NK-92 treated with Interleukin-12 subunit alpha and Interleukin-12 subunit beta, amount 100 ng/mL, for 24 hours (cell line): Measurements from ENCODE around the gene DOCK11.

Experiments
- DNase-seq: peaks from one replicate; lab custom pipeline; 2025; lab: John Stamatoyannopoulos, UW

The DOCK11 gene

DNA sequence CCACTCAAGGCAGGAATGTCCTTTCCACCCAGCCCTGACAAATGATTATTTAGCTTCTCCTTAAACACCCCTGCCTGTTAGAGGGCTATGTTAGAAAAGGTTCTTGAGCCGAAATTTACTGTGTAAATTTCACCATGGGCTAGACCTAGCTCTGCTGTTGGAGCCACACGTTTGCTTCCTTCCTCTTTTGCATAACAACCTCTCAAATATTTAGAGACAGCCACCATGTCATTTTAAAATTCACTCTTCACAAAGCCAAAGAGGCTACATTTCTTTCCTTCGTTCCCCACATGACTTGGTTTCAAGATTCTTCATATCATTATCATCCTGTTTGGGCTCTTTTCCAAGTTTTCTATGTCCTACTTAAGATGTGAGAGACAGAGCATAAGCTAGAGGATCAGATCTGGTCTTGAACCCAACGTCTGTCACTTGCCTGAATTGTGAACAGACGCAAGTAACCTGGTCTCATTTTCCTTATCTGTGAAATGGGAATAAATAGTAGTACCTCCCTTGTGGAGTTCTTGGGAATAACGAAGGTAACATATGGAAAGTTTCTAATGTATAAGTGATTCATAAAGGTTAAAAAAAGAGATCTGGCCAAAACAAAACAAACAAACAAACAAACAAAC is 6.7 kb downstream of the DOCK11 start:
- DNase-seq, result no peak

DNA sequence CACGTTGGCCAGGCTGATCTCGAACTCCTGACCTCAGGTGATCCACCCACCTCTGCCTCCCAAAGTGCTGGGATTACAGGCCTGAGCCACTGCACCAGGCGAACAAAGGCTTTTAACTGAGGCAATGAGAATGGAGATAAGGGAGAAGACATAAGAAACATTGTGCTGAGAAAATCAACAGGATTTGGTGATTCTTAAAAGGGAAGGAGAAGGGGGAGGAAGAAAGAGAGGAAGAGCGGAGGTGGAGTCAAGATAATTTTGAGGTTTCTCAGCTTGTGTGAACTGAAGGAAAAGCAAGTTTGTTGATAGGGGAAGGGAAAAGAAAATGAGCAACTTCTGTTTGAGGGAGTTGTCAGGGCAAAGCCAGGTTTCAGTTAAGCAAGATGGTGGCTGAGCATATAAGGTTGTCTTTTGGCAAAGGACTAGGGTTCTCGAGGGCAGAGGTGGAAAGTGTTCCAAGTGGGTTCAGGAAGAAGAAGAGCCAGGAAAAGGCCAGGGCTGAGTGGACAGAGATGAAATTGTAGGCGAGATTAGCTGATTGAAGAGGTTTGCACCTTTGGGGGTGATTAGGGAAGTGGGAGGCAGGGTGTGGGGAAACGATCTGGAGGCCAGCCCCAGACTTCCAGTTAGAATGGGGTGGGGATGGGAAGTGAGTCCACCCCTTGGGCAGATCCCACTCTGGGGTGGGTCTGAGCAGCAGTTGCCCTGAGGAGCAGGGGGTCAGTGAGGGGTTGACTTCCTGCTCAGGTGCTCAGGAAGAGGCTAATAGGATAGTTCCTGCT is 7.8 kb downstream of the DOCK11 start:
- DNase-seq, result no peak

DNA sequence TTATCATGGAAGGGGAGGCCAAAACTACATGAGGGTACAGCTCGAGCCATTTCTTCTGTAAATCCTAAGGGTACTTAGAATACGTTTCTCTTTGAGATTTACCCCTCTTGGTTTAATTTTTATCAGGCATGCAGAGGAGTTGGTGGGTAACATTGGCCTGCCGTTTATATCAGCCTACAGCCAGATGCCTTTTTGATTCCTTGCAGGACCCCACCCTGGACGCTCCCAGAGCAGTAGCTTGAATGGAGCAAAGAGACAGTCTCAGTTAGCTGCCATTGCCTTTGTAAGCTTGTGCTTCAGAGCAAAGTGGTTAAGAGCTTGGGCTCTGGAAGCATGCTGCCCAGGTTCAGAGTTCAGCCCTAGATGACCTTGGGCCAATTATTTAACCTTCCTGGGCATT is 9.0 kb downstream of the DOCK11 start:
- no peak for DNase-seq

DNA sequence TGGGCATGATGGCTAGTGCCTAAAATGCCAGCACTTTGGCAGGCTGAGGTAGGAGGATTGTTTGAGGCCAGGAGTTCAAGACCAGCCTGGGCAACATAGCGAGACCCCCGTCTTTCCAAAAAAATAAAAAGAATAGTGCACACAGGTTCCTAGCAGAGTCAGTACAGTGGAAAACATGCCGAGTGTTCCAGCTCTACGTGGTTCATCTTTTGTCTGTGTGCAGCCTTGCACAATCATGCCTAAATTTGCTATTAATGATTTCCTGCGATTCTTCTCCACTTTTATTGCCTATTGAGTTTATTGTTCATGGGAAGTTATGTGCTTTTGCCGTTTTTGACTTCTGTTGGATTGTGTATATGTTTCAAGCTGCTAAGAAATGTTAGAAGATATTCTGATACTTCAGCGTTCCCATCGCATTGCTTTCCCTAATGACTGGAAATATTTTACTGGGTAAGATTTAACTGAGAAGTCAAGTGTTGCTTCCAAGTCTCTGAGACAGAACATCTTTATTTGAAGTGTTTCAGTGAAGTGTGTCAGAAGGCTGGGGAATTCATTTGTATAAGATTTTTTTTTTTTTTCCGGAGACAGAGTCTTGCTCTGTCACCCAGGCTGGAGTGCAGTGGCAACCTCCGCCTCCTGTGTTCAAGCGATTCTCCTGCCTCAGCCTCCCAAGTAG is 11.3 kb downstream of the DOCK11 start:
- no peak for DNase-seq

DNA sequence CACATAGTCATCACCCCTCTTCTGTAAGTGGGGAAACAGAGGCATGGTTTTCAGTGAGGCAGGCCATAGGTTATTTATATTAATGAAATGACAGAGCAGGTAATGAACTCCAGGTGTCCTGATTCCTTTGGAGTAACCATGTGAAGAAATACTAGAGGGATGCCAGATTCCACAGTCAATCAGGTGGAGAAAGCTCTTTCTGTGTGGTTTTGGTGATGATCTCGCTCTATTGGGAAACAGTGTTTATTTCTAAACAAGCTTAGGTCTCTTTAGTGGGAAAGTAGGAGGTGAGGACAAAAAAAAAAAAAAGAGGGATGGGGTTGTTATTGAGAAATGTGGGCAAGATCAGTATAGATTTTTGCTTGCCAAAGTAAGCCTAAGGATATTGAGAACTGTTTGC is 12.2 kb downstream of the DOCK11 start:
- no peak for DNase-seq

DNA sequence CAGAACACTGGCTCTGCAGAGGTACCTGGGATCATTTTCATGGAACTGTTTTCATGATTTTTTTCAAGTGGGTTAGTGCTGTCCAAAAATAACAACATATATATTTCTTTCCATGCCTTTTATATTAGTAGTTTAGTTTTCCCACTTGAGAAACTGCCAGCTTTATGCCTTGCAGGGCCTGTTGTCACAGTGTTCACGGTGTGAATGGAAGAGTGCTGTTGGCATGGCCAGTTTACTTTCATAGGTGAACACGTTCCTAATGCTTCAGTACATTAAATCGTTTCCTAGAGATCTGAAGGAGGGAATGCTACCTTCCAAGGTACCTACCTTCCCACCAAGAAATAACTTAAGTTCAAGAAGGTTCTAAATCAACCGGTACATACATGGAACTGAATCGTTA is 12.6 kb downstream of the DOCK11 start:
- DNase-seq, result no peak

DNA sequence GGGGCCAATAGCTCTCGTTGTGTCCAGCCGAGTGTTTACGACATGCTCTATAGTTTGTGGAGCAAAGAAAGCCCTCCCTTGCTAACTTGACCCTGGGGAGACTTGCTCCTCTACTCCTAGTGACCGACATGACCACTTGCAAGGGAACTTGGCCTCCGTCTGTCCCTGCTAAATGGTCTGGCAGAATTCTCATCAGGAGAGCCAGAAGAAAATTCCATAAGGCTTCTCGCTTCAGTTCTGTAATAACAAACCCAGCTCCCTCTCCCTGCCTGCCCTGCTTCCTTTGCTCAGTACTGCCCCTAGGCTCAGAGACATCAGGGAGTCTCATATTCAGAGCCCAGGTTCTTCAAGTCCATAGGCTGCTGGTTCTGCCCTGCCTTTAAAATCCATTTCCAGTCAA is 13.0 kb downstream of the DOCK11 start:
- DNase-seq, result no peak

DNA sequence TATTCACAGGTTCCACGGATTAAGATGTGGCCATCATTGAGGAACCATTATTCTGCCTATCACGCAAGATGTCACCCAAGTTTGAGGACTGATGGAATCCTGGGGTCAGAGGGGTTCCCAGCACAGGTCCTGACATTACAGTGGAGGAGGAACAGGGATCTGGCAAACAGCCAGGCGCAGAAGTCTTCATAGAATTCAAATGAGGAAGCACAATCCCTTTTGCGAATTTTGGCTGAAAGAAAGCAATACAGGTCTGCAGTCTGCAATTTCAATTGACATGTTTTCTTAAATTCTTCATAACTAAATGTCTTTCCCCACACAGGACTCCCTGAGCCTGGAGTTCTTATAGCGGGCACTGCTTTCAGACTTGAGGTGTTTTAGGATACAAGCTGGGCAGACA is 14.5 kb downstream of the DOCK11 start:
- no peak for DNase-seq

DNA sequence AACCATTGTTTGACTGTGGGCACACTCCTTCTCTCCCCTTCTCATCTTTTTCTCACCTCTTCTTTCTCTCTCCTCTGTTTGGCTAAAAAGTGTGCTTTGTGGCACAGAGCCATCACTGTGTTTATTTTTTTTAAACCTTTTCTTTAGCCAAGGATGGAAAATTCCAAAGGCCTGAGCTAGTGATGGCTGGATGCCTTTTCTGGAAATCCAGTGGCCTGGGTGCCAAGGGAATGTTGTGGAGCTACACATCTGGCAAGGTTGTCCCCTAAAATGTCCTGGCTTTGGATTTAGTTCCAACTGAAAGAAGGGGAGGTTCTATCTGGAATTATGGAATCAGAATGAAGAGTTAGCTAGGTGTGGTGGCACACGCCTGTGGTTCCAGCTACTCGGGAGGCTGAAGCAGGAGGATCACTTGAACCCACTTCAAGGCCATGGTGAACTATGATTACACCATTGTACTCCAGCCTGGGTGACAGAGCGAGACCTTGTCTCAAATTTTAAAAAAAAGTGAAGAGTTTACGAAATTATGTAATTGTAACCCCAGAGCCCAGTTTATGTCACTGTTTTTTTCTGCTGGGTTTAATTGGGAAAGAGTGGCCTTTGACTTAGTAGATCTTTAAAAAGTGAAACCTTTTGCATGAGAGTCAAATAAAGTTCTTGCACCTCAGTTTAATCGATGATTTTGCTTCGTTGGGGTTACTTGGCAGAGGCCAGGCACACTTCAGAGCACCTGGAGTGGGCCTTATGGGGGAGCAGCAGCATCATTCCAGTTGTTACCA is 17.7 kb downstream of the DOCK11 start:
- no peak for DNase-seq

DNA sequence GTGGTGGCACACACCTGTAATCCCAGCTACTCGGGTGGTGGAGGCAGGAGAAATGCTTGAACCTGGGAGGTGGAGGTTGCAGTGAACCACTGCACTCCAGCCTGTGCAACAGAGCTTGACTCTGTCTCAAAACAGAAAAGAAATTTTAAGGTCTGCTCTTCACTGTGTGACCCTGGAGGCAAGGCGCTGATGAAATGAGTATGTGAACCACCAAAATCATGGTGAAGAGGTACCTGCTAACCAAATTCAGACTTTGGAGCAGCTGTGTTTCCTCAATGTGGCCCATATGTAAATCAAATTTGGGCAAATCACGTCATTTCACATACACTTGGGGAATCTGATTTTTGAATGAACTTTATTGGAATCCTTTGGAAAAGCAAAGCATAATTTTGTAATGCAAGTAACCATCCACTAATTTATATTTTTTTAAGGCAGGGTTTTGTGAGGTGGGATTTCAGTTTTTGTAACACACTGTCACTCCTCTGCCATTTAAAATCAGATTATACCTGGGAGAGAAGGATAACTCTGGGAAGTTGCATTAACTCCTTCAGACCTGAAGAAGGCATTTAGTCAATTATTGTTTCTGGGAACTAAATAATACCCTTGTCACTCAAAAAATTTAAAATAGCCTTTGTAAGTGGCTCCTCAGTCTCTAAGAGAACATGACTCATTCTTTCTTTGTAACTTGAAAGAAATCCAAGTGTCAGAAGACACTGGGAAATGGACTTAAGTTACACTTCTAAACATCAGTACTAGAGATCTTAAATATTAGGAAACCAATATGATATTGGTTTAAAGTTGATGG is 24.0 kb downstream of the DOCK11 start:
- no peak for DNase-seq

DNA sequence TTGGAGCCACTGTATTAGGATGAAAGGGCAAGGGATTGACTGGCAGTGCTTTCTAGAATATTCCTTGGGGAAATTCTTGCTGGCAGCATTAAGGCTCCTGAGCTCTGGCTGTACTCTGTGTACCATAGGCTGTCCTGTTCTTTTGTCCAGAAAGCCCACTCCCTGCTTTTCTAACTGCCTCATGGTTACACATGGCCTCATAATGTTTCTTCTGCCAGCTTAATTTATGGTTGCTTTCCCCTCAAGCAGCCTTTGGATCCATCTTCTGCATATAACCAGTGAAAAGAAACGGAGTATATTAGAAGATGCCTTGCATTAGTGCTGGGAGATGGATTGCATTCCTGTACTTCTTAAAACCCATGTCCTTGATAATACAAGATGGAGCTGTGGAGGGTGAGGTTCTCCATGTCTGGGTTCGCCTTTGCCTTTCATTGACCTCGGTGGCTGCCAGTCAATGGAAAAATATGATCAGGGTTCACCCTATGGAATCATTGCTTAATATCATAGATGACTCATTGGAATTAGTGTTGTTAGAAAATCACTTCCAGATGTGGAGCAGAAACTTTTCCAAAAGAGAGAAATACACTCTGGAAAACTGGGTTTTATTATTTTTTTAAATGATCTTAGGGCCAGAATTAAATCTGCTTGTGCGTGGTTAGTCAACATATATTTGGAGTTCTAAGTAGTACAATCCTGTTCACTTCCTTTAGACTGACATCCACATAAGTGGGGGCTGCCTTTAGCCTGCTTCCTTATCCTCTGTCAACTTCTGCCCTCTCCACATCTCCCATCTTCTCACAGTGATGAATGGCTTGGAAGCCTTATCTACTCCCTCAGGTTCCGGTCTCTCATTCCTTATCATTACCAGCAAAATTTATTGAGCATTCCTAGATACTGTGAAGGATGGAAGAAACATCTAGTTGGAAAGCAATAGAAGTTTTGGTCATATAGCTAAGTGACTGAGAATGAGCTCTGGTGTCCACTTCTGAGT is 24.9 kb downstream of the DOCK11 start:
- DNase-seq, result no peak

DNA sequence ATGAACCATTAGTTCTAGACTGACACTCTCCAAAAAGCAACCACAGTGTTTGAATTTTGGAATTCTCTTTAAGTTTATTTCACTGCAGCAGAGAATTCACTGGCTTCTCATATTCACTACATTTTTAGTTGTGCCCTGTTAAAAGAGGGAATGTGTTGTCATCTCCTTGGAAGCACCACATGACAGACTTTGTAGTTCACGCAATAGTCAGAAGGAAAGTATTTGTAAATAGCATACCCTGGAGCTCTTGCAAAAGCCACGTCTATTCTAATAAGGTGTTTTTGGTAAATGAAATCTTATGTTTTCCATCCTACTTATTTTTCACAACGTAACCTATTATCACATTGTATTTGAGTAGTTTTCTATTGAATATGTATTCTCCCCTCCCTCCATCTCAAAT is 25.8 kb downstream of the DOCK11 start:
- DNase-seq, result no peak

DNA sequence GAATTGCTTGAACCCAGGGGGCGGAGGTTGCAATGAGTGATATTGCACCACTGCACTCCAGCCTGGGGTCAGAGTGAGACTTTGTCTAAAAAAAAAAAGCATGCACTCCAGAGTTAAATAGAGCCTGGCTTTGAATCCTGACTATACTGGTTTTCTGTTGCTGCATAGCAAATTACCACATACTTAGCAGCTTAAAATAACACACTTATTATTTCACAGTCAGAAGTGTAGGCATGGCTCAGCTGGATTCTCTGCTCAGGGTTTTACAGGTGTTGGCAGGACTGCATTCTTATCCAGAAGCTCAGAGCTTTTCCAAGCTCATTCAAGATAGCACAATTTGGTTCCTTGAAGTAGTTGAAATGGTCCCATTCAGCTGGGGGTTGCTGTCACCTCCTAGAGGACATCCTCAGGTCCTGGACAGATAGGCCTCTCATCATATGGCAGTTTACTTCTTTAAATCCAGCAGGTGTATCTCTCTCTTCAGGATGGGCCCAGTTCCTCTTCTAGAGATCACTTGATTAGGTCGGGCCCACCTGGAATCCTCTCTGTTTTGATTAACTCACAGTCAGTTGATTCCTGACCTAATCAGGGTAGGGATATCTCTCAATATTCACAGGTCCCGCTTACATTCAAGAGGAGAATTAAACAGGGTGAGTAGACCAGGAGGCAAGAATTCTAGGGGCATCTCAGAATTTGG is 26.8 kb downstream of the DOCK11 start:
- DNase-seq, result no peak

DNA sequence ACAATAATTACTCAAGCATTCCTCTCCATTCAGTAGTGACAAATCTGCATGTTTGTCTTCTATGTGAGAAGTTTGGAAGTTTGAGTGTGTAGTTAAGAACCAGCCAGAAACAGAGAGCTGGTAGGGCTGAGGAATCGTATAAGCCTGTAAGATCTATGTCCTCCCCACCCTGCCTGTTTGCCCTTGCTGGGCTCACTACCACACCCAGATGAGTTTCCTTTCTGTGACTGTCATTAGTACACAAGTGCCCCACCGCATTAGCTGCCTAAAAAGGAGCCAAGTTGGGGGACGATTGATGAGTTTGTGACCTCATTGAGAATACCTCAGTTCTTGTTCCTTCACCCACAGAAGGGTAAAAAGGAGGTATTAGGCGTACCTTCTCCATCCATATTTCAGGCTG is 28.3 kb downstream of the DOCK11 start:
- DNase-seq, result no peak

DNA sequence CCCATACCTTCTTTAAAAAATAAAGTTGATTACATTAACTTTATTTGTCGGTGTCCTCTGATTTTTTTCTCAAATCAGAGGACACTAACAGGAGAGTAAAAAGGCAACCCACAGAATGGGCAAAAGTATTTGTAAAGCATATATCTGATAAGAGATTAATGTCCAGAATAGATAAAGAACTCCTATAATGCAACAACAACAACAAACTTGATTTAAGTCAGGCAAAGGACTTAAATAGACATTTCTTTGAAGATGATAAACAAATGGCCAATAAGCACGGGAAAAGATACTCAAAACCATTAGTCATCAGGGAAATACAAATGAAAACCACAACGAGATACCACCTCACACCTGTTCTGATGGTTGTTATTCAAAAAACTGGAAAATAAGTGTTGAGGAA is 28.7 kb downstream of the DOCK11 start:
- DNase-seq, result no peak

DNA sequence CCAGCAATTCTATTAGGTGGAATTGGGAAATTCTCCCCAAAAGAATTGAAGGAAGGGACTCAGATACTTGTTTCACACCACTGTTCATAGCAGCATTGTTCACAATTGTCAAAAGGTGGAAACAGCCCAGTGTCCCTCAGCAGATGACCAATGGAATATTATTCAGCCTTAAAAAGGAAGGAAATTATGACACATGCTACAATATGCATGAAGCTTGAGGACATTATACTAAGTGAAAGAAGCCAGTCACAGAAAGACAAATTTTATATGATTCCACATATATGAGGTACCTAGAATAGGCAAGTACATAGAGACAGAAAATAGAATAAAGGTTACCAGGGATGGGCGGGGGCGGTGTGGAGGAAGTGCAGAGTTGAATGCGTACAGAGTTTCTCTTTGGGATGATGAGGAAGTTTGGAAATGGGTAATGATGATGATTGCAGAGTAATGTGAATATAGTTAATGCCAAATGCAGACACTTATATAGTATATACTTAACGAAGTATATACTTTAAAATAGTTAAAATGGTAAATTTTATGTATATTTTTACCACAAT is 29.6 kb downstream of the DOCK11 start:
- DNase-seq, result no peak

DNA sequence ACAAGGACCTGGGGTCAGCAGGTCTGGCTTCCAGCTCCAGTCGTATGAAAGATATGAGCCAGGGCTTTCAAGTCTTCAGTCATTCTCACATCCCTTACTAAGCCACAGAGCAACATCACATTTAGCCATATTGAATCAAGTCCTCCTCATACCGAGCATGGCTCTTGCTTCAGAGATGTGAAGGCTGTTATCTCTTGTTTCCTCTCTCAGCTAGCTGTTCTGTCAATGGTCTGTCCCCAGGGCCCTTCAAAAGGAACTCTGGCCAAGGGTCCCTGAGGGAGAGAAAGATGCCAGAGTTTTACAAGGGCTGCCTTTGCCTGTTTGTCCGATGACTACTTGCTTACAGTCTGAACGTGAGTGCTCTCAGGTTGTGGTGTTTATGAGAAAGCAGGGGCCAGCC is 30.5 kb downstream of the DOCK11 start:
- DNase-seq, result no peak

DNA sequence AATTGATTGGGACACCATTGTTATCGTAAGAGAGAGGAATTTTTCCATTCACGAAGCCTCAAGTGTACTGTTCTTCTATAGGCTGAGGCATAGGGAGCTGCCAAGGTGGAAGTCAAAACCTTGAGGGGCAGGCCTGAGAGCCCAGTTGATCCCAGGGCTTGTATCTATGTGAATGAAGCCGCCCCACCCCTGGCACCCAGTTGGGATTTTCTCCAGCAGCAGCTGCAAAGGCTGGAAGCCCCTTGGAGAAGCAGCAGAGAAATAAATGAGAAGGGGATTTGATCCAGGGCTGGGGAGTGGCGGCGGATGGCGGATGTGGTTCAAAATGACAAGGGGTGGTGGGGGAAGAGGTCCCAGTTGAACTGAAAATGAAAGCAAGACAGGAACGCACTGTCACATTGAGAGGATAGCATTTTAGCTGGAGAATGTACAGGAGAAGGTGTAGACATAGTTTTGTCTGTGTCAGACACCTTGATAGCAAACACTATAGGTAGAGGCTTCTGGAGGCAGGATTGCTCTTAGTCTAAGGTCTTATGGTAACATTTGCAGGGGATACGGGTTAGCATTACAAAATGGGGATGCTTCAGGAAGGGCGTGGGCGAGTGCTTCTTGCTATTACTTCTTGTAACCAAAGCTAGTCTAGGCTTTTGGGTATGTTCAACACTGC is 32.6 kb downstream of the DOCK11 start:
- peak; percentile 7 for DNase-seq
